ENCODE results near the gene GAPVD1. TPM values are rescaled to one million over a fixed set of nuclear protein-coding genes. Genes with fewer than 3 reads are reported as not detected.
A peak's percentile ranks its signal among the peaks of the same experiment; 100 is the strongest.
"Not testable (repeated sequence)": the region's sequence is repeated elsewhere in the genome, so short reads cannot be mapped to it uniquely, and the experiment has no call there.

The GAPVD1 gene
- total and polyA plus RNA-seq, 8 donors = 6.2 to 23.3 (median 16.0) TPM

GRCh38 chr9:125272697-125273096 is 11.1 kb downstream of the GAPVD1 start:
- H3K9me3 ChIP-seq = no peaks in the 10 kb centered on the region
- no peak overlapping the region for H3K4me3 ChIP-seq
- FAIRE-seq = no peak
- WGBS, 2 donors = 21 to 28% methylated on average over 3 of the region's 3 CpGs
- H3K27me3 ChIP-seq = no peaks in the 10 kb centered on the region
- ATAC-seq = peak; percentile 35 to 86 (median 76)
- intact Hi-C loops (cut with DNase I) = no loop called here
- peaks cover 0 to 31% (median 29%) of the 10 kb centered on the region in 3 donors for H3K4me1 ChIP-seq
- H3K36me3 ChIP-seq = no peaks in the 10 kb centered on the region
- no peak for DNase-seq
- H3K27ac ChIP-seq = peak overlapping the region in 2 of 4 donors; percentile 28 to 44
- TF ChIP-seq, protein P1, sequence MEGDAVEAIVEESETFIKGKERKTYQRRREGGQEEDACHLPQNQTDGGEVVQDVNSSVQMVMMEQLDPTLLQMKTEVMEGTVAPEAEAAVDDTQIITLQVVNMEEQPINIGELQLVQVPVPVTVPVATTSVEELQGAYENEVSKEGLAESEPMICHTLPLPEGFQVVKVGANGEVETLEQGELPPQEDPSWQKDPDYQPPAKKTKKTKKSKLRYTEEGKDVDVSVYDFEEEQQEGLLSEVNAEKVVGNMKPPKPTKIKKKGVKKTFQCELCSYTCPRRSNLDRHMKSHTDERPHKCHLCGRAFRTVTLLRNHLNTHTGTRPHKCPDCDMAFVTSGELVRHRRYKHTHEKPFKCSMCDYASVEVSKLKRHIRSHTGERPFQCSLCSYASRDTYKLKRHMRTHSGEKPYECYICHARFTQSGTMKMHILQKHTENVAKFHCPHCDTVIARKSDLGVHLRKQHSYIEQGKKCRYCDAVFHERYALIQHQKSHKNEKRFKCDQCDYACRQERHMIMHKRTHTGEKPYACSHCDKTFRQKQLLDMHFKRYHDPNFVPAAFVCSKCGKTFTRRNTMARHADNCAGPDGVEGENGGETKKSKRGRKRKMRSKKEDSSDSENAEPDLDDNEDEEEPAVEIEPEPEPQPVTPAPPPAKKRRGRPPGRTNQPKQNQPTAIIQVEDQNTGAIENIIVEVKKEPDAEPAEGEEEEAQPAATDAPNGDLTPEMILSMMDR (IDR thresholded peaks at IDR 0.05) = no peak

- H3K27me3 ChIP-seq = no peaks in the 10 kb centered on the region
- H3K4me1 ChIP-seq = peaks cover 0 to 25% (median 15%) of the 10 kb centered on the region in 3 donors
- intact Hi-C loops (cut with DNase I) = no loop called here
- no peak for ATAC-seq
- WGBS, 2 donors = 97% methylated on average over 4 of the region's 4 CpGs
- H3K9me3 ChIP-seq = no peaks in the 10 kb centered on the region
- H3K27ac ChIP-seq = no peak overlapping the region
- no peaks in the 10 kb centered on the region for H3K36me3 ChIP-seq
- TF ChIP-seq, protein P1 (IDR thresholded peaks at IDR 0.05) = no peak
- no peak for DNase-seq
- no peak overlapping the region for H3K4me3 ChIP-seq
- no peak for FAIRE-seq
These were observed 15.1 kb downstream of the GAPVD1 start for GRCh38 chr9:125276771-125277170.

GRCh38 chr9:125277411-125277810 is 15.8 kb downstream of the GAPVD1 start:
- Histone ChIP-seq H3K36me3 (no peaks in the 10 kb centered on the region), H3K9me3 (no peaks in the 10 kb centered on the region), H3K27ac (no peak overlapping the region), H3K27me3 (no peaks in the 10 kb centered on the region), H3K4me1 (peaks cover 0 to 18% (median 8%) of the 10 kb centered on the region in 3 donors), H3K4me3 (no peak overlapping the region)
- intact Hi-C loops (cut with DNase I) = no loop called here
- FAIRE-seq (no peak), ATAC-seq (no peak), DNase-seq (no peak)
- TF ChIP-seq, protein P1 (IDR thresholded peaks at IDR 0.05) = no peak

GRCh38 chr9:125280945-125281344 is 19.3 kb downstream of the GAPVD1 start:
- TF ChIP-seq, protein P1 (IDR thresholded peaks at IDR 0.05) = no peak
- Histone ChIP-seq H3K36me3 (no peaks in the 10 kb centered on the region), H3K27ac (no peak overlapping the region), H3K9me3 (no peaks in the 10 kb centered on the region), H3K4me1 (peaks cover 0 to 19% (median 7%) of the 10 kb centered on the region in 3 donors), H3K4me3 (no peak overlapping the region), H3K27me3 (no peaks in the 10 kb centered on the region)
- ATAC-seq (no peak), DNase-seq (no peak), FAIRE-seq (no peak)
- 77 to 89% methylated on average over 4 of the region's 4 CpGs for WGBS, 2 donors
- intact Hi-C loops (cut with DNase I) = no loop called here

DNA sequence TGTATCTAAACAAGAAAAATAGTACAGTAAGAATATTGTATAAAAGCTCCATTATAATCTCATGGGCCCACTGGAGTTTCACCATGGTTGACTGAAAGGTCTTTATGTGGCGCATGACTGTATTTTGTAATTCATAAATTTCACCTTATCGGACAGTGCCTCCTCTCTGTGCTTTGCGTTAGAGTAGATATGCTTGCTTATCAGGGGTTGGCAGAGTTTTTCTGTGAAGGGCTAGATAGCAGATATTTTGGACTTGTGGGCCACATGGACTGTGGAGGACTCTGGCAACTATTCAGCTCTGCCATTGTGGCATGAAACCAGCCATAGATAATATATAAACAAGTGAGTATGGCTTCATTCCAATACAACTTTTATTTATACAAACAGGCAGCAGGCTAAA is 23.2 kb downstream of the GAPVD1 start:
- Histone ChIP-seq H3K27me3 (no peaks in the 10 kb centered on the region), H3K36me3 (no peaks in the 10 kb centered on the region), H3K4me3 (no peak overlapping the region), H3K4me1 (peaks cover 0 to 13% (median 7%) of the 10 kb centered on the region in 3 donors), H3K9me3 (no peaks in the 10 kb centered on the region), H3K27ac (no peak overlapping the region)
- WGBS, 2 donors = 38 to 43% methylated on average over 3 of the region's 3 CpGs
- FAIRE-seq (no peak), DNase-seq (no peak), ATAC-seq (peak in 2 of 4 donors; percentile 24 to 46)
- TF ChIP-seq, protein P1 (IDR thresholded peaks at IDR 0.05) = no peak
- intact Hi-C loops (cut with DNase I) = no loop called here

DNA sequence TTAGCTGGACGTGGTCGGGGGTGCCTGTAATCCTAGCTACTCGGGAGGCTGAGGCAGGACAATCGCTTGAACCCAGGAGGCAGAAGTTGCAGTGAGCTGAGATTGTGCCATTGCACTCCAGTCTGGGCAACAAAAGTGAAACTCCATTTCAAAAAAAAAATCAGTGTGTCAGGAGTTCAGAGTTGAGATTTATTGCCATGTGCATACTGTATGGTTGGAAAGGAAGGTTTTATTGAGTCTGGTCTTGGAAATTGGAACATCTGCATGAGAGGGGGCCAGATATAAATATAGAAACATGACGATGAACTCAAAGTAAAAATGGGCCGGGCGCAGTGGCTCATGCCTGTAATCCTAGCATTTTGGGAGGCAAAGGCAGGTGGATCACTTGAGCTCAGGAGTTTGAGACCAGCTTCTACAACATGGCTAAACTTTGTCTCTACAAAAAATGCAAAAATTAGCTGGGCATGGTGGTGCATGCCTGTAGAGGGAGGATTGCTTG is 25.4 kb downstream of the GAPVD1 start:
- intact Hi-C loops (cut with DNase I); DNase-seq; H3K27ac ChIP-seq; H3K36me3 ChIP-seq; H3K4me3 ChIP-seq; FAIRE-seq; ATAC-seq; H3K9me3 ChIP-seq; H3K27me3 ChIP-seq: not testable (repeated sequence)
- WGBS, 2 donors = 95 to 99% methylated on average over 7 of the region's 7 CpGs
- peaks cover 0 to 10% (median 7%) of the 10 kb centered on the region in 3 donors for H3K4me1 ChIP-seq
